Lower lobe of right lung (tissue), 2 donors: ENCODE measurements around the gene IPO8. TPM values are rescaled to one million over a fixed set of nuclear protein-coding genes. Genes with fewer than 3 reads are reported as not detected.
"Not testable (repeated sequence)": the region's sequence is repeated elsewhere in the genome, so short reads cannot be mapped to it uniquely, and the experiment has no call there.

ENCODE experiments used
- ATAC-seq, 2 donors: fragments of 200-7000 bp; cut with Tn5 transposase; one replicate each; pipeline ENCODE4 v1.9.1; 2020 to 2022; ENCODE audit warnings: mild to moderate bottlenecking in 2 of 2, moderate library complexity in 2 of 2
- DNase-seq: peaks from one replicate; pipeline ENCODE4 v3.0.0-alpha.2; 2020
- H3K27ac ChIP-seq: fragments of 200-600 bp; one replicate; pipeline ENCODE4 v1.8.0; 2022
- H3K27me3 ChIP-seq: fragments of 200-600 bp; one replicate; pipeline ENCODE4 v1.8.0; 2022; ENCODE audit warnings: low read depth
- H3K36me3 ChIP-seq: fragments of 200-600 bp; one replicate; pipeline ENCODE4 v1.8.0; 2022; ENCODE audit warnings: mild to moderate bottlenecking
- H3K4me1 ChIP-seq: fragments of 200-600 bp; one replicate; pipeline ENCODE4 v1.8.0; 2022
- H3K4me3 ChIP-seq: fragments of 200-600 bp; one replicate; pipeline ENCODE4 v1.8.0; 2022; ENCODE audit warnings: mild to moderate bottlenecking
- H3K9me3 ChIP-seq: fragments of 200-600 bp; one replicate; pipeline ENCODE4 v1.8.0; 2022
- intact Hi-C: fragments of 100-400 bp; cut with DNase I; formaldehyde crosslinking; loops from one replicate; pipeline ENCODE4 v1.11.0; 2022
- total RNA-seq: library from RNA; stranded (reverse); fragmentation: NEBNext Ultra II Directional; extraction: Animal tissue kit (Norgen Biotek cat#: 25700); gene quantifications from one replicate; pipeline ENCODE4 v1.2.1, GENCODE V29; 2021
- TF ChIP-seq, protein P1 (sequence below): fragments of 200-600 bp; IDR thresholded peaks from one replicate; pipeline ENCODE4 v1.8.0; 2022; ENCODE audit warnings: antibody characterized with exemption, mild to moderate bottlenecking
- donor health status: DM: no; HTN: yes; CAD: no; lungs with severe emphysema.

IPO8 gene
- total RNA-seq, 1 donor from 2014 or later, result 51.0 TPM

- ATAC-seq, result no peak
- TF ChIP-seq, protein P1, sequence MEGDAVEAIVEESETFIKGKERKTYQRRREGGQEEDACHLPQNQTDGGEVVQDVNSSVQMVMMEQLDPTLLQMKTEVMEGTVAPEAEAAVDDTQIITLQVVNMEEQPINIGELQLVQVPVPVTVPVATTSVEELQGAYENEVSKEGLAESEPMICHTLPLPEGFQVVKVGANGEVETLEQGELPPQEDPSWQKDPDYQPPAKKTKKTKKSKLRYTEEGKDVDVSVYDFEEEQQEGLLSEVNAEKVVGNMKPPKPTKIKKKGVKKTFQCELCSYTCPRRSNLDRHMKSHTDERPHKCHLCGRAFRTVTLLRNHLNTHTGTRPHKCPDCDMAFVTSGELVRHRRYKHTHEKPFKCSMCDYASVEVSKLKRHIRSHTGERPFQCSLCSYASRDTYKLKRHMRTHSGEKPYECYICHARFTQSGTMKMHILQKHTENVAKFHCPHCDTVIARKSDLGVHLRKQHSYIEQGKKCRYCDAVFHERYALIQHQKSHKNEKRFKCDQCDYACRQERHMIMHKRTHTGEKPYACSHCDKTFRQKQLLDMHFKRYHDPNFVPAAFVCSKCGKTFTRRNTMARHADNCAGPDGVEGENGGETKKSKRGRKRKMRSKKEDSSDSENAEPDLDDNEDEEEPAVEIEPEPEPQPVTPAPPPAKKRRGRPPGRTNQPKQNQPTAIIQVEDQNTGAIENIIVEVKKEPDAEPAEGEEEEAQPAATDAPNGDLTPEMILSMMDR, result no peak
- no peak for DNase-seq
- Histone ChIP-seq H3K27me3 (no peaks in the 10 kb centered on the region), H3K4me3 (no peak overlapping the region), H3K4me1 (no peaks in the 10 kb centered on the region), H3K9me3 (no peaks in the 10 kb centered on the region), H3K36me3 (no peaks in the 10 kb centered on the region), H3K27ac (no peak overlapping the region)
- intact Hi-C loops, result no loop called here
Observed at GRCh38 chr12:30622509-30622908, 73.2 kb downstream of the IPO8 start.

DNA sequence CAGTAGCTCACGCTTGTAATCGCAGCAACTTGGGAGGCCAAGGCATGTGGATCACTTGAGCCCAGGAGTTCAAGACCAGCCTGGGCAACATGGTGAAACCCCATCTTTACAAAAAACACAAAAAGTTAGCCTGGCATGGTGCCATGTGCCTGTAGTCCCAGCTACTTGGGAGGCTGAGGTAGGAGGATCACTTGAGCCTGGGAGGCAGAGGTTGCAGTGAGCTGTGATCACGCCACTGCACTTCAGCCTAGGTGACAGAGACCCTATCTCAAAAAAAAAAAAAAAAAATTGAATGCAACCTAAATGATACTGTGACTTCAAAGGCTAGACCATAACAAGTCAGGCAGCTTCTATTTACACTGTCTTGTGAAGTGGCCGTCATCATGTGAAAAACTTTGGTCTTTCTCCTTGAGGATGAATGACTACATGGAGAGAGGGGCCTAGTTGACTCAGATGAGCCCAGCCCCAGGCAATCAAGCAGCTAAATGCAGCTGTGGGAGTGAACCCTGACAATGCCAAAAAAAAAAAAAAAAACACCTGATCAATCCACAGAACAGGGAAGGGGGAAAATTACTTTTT, 73.9 kb downstream of the IPO8 start:
- ATAC-seq, H3K27me3 ChIP-seq, H3K36me3 ChIP-seq, H3K27ac ChIP-seq, DNase-seq, H3K9me3 ChIP-seq, H3K4me3 ChIP-seq, H3K4me1 ChIP-seq, intact Hi-C loops: not testable (repeated sequence)

DNA sequence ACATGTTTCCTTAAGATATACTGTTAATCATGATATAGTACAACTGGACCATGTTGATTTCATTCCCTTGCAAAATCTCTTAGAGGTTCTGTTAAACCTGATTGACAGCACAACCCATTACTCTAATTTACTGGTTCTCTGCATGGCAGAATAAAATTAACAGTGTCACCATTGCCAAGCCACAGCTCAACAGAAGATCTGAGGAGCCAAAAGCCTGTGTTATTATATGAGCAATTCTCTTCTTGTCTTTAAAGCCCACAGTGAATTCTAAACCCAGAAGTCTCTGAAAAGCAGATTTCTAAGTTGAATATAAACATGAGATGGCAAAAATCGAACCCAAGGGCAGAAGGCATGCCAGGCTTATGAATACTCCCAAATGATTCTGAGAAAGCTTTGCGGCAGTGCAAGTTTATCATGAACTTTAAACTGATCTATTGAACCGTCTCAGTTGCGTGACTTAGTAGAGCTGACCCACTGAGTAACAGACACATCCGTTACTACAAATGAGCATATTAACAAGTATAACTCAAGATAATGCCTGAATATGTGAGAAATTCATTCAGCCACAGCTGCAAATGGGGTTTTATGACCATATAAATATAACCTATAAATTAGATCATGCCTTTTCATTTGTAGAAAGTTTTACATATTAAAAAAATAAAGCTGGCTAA, 78.2 kb downstream of the IPO8 start:
- ATAC-seq (no peak), DNase-seq (no peak)
- Histone ChIP-seq H3K36me3 (no peaks in the 10 kb centered on the region), H3K27ac (no peak overlapping the region), H3K4me1 (no peaks in the 10 kb centered on the region), H3K27me3 (no peaks in the 10 kb centered on the region), H3K4me3 (no peak overlapping the region), H3K9me3 (no peaks in the 10 kb centered on the region)
- intact Hi-C loops, result no loop called here
- TF ChIP-seq, protein P1, result no peak

GRCh38 chr12:30614031-30614430, 81.6 kb downstream of the IPO8 start:
- intact Hi-C loops, result no loop called here
- no peak for ATAC-seq
- H3K27me3 ChIP-seq, result no peaks in the 10 kb centered on the region
- no peak overlapping the region for H3K27ac ChIP-seq
- no peak overlapping the region for H3K4me3 ChIP-seq
- DNase-seq, result no peak
- TF ChIP-seq, protein P1, result no peak
- H3K36me3 ChIP-seq, result no peaks in the 10 kb centered on the region
- H3K9me3 ChIP-seq, result no peaks in the 10 kb centered on the region
- no peaks in the 10 kb centered on the region for H3K4me1 ChIP-seq

DNA sequence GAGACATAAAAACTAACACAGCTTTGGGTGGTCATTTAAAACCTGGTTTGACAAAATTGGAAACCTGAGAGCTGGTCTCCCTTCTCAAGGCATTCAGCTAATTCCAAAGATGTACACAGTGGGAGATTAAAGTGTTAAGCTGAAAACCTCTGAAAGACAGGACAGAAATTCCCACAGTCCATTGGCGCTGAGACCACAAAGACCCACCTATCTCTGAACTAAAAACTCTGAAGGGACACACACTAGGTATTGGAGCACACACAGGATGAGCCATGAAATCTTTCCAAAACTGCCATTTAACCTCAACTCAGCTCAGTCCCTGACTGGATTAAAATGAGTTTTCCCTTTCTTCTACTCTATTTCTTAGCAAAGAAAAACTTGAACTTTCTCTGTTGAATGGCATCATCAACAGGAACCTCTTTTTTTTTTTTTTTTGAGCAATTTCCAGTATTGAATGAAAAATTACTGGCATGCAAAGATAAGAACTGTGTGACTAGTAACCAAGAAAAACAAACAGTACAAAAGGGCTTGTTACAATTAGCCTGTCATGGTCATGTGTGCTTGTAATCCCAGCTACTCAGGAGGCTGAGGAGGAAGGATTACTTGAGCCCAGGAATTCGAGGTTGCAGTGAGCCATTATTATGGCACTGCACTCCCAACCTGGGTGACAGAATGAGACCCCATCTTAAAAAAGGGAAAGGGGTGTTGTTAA, 82.4 kb downstream of the IPO8 start:
- H3K36me3 ChIP-seq, result no peaks in the 10 kb centered on the region
- DNase-seq, result no peak
- no peak overlapping the region for H3K4me3 ChIP-seq
- no peaks in the 10 kb centered on the region for H3K27me3 ChIP-seq
- TF ChIP-seq, protein P1, result no peak
- H3K27ac ChIP-seq, result no peak overlapping the region
- intact Hi-C loops, result no loop called here
- H3K4me1 ChIP-seq, result no peaks in the 10 kb centered on the region
- ATAC-seq, result no peak
- no peaks in the 10 kb centered on the region for H3K9me3 ChIP-seq

GRCh38 chr12:30610718-30611117, 85.0 kb downstream of the IPO8 start:
- no peaks in the 10 kb centered on the region for H3K4me1 ChIP-seq
- intact Hi-C loops, result no loop called here
- no peak overlapping the region for H3K27ac ChIP-seq
- no peak overlapping the region for H3K4me3 ChIP-seq
- no peaks in the 10 kb centered on the region for H3K36me3 ChIP-seq
- no peak for DNase-seq
- no peaks in the 10 kb centered on the region for H3K9me3 ChIP-seq
- no peaks in the 10 kb centered on the region for H3K27me3 ChIP-seq
- no peak for ATAC-seq
- TF ChIP-seq, protein P1, result no peak

- H3K27me3 ChIP-seq, ATAC-seq, DNase-seq, H3K4me3 ChIP-seq, H3K36me3 ChIP-seq, intact Hi-C loops, H3K27ac ChIP-seq, H3K9me3 ChIP-seq, H3K4me1 ChIP-seq: not testable (repeated sequence)
Observed at GRCh38 chr12:30609819-30610218, 85.8 kb downstream of the IPO8 start.

DNA sequence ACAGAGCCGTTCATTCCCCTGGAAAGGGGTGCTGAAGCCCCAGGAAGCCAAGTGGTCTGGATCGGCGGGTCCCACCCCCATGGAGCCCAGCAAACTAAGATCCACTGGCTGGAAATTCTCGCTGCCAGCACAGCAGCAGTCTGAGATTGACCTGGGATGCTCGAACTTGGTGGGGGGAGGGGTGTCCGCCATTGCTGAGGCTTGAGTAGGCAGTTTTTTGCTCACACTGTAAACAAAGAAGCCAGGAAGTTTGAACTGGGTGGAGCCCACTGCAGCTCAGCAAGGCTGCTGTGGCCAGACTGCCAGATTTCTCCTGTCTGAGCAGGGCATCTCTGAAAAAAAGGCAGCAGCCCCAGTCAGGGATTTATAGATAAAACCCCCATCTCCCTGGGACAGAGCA, 91.4 kb downstream of the IPO8 start:
- H3K4me3 ChIP-seq, H3K27me3 ChIP-seq, H3K27ac ChIP-seq, H3K4me1 ChIP-seq, ATAC-seq, DNase-seq, intact Hi-C loops, H3K36me3 ChIP-seq: not testable (repeated sequence)
- H3K9me3 ChIP-seq, result peaks cover 12% of the 10 kb centered on the region
